Measurements from ENCODE around the gene NLRP10. TPM values are rescaled to one million over a fixed set of nuclear protein-coding genes. Genes with fewer than 3 reads are reported as not detected.

Gene NLRP10
- total RNA-seq: not detected

- H3K27ac ChIP-seq: no peak within 1 kb of the TSS
- H3K9ac ChIP-seq (ENCODE audit: low read depth in 2 of 2, low read length in 2 of 2): no peak within 1 kb of the TSS
- H3K4me1 ChIP-seq: no peaks in the 10 kb centered on the region
- DNase-seq: no peak
- no peaks in the 10 kb centered on the region for H3K27me3 ChIP-seq
- no peak for TF ChIP-seq CTCF (IDR thresholded peaks at IDR 0.05)
- no peaks in the 10 kb centered on the region for H3K36me3 ChIP-seq
- H3K4me3 ChIP-seq: no peak within 1 kb of the TSS
- intact Hi-C loops (cut with DNase I): no loop called here
- H3K9me3 ChIP-seq: no peaks in the 10 kb centered on the region
These were observed at the start of gene NLRP10 for GRCh38 chr11:7965386-7965785. NLRP10 (minus strand) TSS chr11:7965447; CDS start chr11:7963495, 1,952 bp downstream.

- Histone ChIP-seq H3K9me3 (no peaks in the 10 kb centered on the region), H3K27me3 (peaks cover 8% of the 10 kb centered on the region), H3K36me3 (no peaks in the 10 kb centered on the region), H3K4me3 (no peak overlapping the region), H3K9ac (ENCODE audit: low read depth in 2 of 2, low read length in 2 of 2) (no peak overlapping the region), H3K27ac (no peak overlapping the region), H3K4me1 (no peaks in the 10 kb centered on the region)
- no peak for TF ChIP-seq CTCF (IDR thresholded peaks at IDR 0.05)
- DNase-seq: no peak
- intact Hi-C loops (cut with DNase I): no loop called here
These were observed 48.6 kb upstream of the NLRP10 start for GRCh38 chr11:8013833-8014232.

- Histone ChIP-seq H3K27ac (no peak overlapping the region), H3K36me3 (no peaks in the 10 kb centered on the region), H3K9ac (ENCODE audit: low read depth in 2 of 2, low read length in 2 of 2) (no peak overlapping the region), H3K4me1 (no peaks in the 10 kb centered on the region), H3K4me3 (no peak overlapping the region), H3K27me3 (no peaks in the 10 kb centered on the region), H3K9me3 (no peaks in the 10 kb centered on the region)
- TF ChIP-seq CTCF (IDR thresholded peaks at IDR 0.05): no peak
- intact Hi-C loops (cut with DNase I): no loop called here
- peak; percentile 15 for DNase-seq
These were observed 46.8 kb upstream of the NLRP10 start for GRCh38 chr11:8011981-8012444.

GRCh38 chr11:8011371-8011770, 46.1 kb upstream of the NLRP10 start:
- intact Hi-C loops (cut with DNase I): no loop called here
- Histone ChIP-seq H3K4me3 (no peak overlapping the region), H3K27me3 (no peaks in the 10 kb centered on the region), H3K36me3 (no peaks in the 10 kb centered on the region), H3K9me3 (no peaks in the 10 kb centered on the region), H3K27ac (no peak overlapping the region), H3K4me1 (no peaks in the 10 kb centered on the region), H3K9ac (ENCODE audit: low read depth in 2 of 2, low read length in 2 of 2) (no peak overlapping the region)
- peak; percentile 7 for DNase-seq
- no peak for TF ChIP-seq CTCF (IDR thresholded peaks at IDR 0.05)

- Histone ChIP-seq H3K4me3 (no peak overlapping the region), H3K4me1 (no peaks in the 10 kb centered on the region), H3K36me3 (no peaks in the 10 kb centered on the region), H3K27me3 (no peaks in the 10 kb centered on the region), H3K9me3 (no peaks in the 10 kb centered on the region), H3K27ac (no peak overlapping the region), H3K9ac (ENCODE audit: low read depth in 2 of 2, low read length in 2 of 2) (no peak overlapping the region)
- no peak for DNase-seq
- intact Hi-C loops (cut with DNase I): no loop called here
- TF ChIP-seq CTCF (IDR thresholded peaks at IDR 0.05): no peak
These were observed 44.6 kb upstream of the NLRP10 start for GRCh38 chr11:8009856-8010255.

- H3K27me3 ChIP-seq: no peaks in the 10 kb centered on the region
- no peaks in the 10 kb centered on the region for H3K9me3 ChIP-seq
- no peak for TF ChIP-seq CTCF (IDR thresholded peaks at IDR 0.05)
- no peaks in the 10 kb centered on the region for H3K4me1 ChIP-seq
- DNase-seq: no peak
- no peak overlapping the region for H3K27ac ChIP-seq
- H3K36me3 ChIP-seq: no peaks in the 10 kb centered on the region
- H3K4me3 ChIP-seq: no peak overlapping the region
- intact Hi-C loops (cut with DNase I): no loop called here
- H3K9ac ChIP-seq (ENCODE audit: low read depth in 2 of 2, low read length in 2 of 2): no peak overlapping the region
These were observed 43.0 kb upstream of the NLRP10 start for GRCh38 chr11:8008212-8008611.

Data from colonic mucosa (tissue), 4 donors.